GM10266 (cell line): ENCODE results near the gene WFIKKN2.
"Not testable (repeated sequence)": the region's sequence is repeated elsewhere in the genome, so short reads cannot be mapped to it uniquely, and the experiment has no call there.

Experiments used
- DNase-seq: peaks from one replicate; pipeline ENCODE4 v3.0.0; 2012; ENCODE audit errors: extremely low spot score
- TF ChIP-seq, protein P1 (sequence below): IDR thresholded peaks from 2 replicates; pipeline ENCODE4 v1.5.1; 2012; ENCODE audit warnings: mild to moderate bottlenecking, low read depth; ENCODE audit not compliant: control insufficient read depth, insufficient read depth; ENCODE audit errors: missing control alignments

The WFIKKN2 gene

DNA sequence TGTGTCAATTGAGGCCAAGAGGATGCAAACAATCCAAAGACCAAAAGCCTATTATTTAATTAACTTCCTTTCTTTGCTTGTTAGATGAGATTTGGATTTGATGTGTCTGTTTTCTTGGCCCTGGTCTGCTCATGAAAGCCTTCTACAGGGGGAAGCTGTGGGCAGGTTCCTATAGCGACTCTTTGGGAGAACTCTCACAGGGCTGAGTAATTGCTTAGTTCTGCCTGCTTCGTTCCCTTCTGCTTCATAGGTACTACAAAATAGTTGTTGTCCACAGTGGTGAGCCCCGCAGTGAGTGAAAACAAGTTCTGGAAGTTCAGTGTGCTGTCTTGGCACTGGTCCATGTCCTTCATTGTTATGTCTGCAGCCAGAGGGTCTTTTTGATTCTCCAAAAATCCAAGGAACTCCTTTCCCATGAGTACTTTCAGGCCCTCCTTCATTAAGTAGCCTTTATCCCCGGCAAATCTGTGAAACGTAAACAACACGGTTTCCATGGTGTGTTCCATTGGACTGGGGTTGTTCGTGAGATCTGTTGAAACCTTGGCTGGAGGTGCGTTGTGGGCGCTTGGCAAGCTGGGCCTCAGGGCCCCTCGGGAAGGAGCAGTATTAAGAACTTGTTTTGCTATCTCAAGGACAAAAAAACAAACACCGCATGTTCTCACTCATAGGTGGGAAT lies 38.1 kb upstream of the WFIKKN2 start:
- DNase-seq = no peak
- TF ChIP-seq, protein P1, sequence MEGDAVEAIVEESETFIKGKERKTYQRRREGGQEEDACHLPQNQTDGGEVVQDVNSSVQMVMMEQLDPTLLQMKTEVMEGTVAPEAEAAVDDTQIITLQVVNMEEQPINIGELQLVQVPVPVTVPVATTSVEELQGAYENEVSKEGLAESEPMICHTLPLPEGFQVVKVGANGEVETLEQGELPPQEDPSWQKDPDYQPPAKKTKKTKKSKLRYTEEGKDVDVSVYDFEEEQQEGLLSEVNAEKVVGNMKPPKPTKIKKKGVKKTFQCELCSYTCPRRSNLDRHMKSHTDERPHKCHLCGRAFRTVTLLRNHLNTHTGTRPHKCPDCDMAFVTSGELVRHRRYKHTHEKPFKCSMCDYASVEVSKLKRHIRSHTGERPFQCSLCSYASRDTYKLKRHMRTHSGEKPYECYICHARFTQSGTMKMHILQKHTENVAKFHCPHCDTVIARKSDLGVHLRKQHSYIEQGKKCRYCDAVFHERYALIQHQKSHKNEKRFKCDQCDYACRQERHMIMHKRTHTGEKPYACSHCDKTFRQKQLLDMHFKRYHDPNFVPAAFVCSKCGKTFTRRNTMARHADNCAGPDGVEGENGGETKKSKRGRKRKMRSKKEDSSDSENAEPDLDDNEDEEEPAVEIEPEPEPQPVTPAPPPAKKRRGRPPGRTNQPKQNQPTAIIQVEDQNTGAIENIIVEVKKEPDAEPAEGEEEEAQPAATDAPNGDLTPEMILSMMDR = no peak

DNA sequence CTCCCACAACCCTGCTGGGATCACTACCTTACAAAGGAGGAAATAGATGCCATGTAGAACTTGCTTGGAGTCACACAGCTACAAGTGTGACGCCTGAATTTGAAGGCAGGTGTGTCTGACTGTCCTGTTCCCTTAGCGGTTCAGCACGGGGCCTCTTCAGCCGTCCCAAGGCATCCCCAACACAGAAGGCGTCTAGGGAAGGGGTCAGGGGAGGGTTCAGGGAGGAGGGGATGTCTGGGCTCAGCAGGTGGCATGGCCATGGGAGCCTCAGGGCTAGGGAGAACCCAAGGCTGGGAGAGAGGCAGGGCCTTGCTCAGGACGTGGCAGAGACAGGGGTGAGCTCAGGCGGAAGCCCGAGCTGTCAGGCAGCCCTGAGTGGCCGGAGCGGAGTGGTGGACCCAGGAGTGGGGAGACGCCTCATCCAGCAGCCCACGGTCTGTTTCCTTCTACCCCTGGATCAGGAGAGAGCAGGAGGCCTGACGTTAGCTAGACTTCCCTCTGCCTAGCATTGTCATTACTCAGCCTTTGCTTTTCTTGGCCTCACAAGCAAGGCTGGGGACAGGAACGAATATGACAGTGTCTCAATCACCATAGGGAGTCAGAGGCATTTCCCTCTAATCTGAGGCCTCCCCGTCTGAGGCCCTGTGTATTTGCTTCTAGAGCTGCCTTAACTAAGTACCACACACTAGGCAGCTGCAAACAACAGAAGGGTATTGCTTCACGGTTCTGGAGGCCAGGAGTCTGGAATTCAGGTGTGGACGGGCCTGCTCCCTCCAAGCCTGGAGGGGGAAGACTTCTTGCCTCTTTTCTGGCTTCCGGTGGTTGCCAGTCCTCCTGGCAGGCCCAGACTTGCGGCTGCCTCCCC lies 36.7 kb upstream of the WFIKKN2 start:
- TF ChIP-seq, protein P1 = no peak
- DNase-seq = no peak

DNA sequence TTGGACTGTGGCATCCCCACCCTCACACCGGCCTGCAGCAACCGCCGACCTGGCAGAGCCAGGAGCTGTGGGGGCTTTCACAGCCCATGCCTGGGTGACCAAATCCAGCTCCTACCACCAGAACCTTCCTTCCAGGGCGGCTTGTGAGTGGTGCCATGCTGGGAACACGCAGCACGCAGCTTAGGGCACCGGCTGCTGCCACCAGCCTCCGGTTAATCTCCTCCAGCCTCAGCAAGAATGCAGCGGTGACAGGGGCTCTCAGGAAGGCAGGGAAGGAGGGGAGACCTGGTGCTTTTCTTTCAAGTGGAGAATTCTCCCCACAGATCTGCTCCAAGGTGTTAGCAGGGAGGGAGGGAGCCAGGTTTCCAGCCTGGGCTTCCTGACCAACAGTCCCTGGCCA lies 35.8 kb upstream of the WFIKKN2 start:
- TF ChIP-seq, protein P1 = no peak
- no peak for DNase-seq

DNA sequence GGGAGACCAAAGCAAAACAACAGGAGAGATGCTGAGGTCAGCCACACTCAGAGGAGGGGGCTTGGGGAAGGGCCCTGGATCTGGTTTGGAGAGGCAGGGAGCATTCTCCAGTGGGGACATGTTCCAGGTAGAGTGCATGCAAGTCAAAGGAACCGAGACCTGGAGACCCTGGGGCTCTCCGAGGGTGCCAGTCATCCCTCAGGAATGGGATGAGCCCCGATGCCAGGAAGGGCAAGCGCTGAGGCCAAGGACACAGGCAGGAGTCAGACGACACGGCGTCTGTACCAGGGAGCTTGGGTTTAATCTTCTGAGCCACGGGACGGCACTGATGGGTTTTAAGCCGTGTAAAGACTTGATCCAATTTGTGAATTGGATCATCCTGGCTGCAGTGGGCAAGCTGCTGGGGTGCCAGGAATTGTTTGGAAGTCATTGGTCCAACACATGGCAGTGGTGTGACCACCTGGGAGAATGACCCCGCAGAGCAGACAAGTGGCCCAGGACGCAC lies 35.1 kb upstream of the WFIKKN2 start:
- no peak for DNase-seq
- TF ChIP-seq, protein P1 = no peak

DNA sequence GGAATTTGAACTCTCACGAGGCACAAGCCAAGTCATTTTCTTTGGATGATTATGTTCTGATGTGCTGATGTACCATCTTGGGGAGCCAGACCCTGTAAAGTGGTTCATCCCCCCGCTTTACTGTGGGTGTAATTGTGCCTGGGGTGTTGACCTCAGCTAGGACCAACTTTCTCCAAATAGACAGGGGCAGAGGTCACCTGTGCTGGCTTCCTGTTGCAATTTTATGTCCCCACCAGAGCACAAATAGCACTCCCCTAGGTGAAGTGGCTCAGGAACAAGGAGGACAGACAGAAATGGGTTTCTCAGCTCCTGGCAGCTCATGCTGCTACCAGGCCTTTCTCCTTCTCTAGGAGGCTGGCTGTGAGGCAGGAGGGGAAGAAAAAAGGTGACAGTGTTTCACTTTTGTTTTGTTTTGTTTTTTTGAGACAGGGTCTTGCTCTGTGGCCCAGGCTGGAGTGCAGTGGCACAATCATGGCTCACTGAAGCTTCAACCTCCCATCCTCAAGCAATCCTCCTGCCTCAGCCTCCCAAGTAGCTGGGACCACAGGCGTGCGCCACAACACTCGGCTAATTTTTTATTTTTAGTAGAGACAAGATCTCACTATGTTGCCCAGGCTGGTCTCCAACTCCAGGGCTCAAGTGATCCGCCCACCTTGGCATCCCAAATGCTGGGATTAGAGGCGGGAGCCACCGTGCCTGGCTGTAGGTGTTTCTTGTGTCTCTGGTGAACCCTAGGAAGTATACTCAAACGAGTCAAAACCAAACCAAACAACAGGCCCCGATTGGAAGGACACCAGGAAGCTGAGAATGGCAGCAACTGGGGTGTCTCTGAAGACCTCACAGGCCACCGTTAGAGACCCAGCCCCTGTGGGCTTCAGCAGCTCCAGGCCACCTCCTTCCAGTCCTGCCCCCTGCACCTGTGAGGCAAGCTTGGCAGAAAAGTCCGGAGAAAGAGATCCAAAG lies 32.5 kb upstream of the WFIKKN2 start:
- no peak for DNase-seq

DNA sequence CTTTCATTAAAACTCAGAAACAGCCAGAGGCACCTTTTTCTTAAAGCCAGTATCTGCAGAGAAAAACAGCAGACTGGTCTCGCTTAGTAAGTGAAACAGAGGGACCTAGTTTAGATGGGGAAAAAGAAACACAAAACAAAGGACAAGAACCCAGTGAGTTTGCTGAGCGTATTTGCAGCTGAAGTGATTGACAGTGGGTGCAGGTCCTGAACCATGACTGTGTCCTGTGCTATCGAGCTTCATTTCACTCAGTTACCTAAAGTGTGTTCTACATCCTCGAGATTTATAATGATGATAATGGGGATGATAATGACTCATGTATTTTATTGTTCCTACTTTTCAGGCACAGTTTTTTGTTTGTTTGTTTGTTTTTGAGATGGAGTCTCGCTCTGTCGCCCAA lies 31.7 kb upstream of the WFIKKN2 start:
- DNase-seq = no peak
- TF ChIP-seq, protein P1 = no peak

More for the DNA sequence above, 32.5 kb upstream of the WFIKKN2 start:
- TF ChIP-seq, protein P1 = no peak

DNA sequence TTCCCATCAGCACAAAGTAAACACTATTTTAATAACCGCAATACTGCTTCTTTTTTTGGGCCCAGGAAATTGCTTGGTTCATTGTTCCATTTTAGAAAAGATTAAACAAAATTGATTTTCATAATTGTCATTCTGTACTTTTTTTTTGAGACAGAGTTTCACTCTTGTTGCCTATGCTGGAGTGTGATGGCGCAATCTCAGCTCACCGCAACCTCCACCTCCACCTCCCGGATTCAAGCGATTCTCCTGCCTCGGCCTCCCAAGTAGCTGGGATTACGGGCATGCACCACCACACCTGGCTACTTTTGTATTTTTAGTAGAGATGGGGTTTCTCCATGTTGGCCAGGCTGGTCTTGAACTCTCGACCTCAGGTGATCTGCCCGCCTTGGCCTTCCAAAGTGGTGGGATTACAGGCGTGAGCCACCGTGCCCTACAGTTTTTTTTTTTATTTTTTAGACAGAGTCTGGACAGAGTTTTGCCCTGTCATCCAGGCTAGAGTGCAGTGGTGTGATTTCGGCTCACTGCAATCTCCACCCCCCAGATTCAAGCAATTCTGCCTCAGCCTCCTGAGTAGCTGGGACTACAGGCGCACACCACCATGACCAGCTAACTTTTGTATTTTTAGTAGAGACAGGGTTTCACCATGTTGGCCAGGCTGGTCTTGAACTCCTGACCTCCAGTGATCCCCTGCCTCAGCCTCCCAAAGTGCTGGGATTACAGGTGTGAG lies 30.5 kb upstream of the WFIKKN2 start:
- DNase-seq = not testable (repeated sequence)
